Fibroblast of the aortic adventitia (primary cell): Measurements from ENCODE around the gene CALY. TPM values are rescaled to one million over a fixed set of nuclear protein-coding genes. Genes with fewer than 3 reads are reported as not detected.

Experiments
- DNase-seq: peaks from one replicate; pipeline ENCODE4 v3.0.0-alpha.2; 2010; ENCODE audit warnings: low read depth
- H3K4me3 ChIP-seq: 2 replicates; pipeline ENCODE4 v1.5.1; 2011; ENCODE audit warnings: low read depth, mild to moderate bottlenecking, control low read depth, low read length, moderate library complexity
- small RNA-seq: library from RNA; depleted of rRNA; stranded (forward); fragments of <200 nt; gene quantifications from one replicate; pipeline ENCODE3, GENCODE V24; 2012
- total RNA-seq: library from RNA; depleted of rRNA; stranded (reverse); fragments of >200 nt; gene quantifications from 2 replicates; pipeline ENCODE4 v1.2.3, GENCODE V29; 2012; ENCODE audit warnings: low replicate concordance
- TF ChIP-seq, protein P1 (sequence below): IDR thresholded peaks from 2 replicates; pipeline ENCODE4 v1.5.1; 2011; ENCODE audit warnings: mild to moderate bottlenecking, low read length, control low read depth, inconsistent platforms; ENCODE audit not compliant: insufficient read depth

The CALY gene
- total RNA-seq, 1 donor: not detected

DNA sequence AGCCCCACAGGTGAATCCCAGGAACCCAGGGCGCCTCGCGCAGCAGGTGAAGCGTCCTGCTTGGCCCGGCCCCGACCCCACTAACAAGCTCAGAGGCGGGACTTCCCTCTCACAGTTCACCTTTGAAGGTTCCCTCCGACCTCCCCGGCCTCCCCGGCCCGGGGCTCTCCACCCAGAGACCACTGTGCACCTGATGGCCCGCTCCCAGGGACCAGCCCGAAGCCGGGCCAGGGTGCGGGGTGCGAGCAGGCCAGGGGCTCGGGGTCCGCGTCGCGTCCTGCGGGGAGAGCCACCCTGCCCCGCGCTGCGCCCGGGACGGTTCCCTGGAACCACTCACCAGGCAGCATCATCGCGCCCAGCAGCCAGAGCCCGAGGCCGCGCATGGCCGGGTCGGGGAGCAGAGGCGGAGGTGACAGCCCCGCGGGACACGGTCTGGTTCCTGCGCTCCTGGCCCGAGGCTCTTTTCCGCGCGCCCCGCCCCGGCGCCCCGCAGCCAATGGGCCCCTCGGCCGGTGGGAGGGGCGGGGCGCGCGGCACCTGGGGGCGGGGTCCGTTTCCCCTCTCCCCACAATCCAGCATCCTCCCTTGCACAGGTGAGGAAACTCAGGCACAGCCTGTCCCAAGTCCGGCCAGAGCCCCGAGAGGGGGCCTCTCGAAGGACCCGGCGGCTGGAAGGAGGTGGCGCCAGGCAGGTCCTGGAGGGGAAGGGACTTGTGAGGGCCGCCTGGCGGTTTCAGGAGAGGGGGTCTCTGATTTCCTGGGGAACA lies 60.1 kb downstream of the CALY start, which contains the start of gene ADAM8:
Gene ADAM8 (minus strand): TSS at position 434 of the 767 bp plus-strand sequence. CDS start 51 bp downstream, at position 383.
- TF ChIP-seq, protein P1, sequence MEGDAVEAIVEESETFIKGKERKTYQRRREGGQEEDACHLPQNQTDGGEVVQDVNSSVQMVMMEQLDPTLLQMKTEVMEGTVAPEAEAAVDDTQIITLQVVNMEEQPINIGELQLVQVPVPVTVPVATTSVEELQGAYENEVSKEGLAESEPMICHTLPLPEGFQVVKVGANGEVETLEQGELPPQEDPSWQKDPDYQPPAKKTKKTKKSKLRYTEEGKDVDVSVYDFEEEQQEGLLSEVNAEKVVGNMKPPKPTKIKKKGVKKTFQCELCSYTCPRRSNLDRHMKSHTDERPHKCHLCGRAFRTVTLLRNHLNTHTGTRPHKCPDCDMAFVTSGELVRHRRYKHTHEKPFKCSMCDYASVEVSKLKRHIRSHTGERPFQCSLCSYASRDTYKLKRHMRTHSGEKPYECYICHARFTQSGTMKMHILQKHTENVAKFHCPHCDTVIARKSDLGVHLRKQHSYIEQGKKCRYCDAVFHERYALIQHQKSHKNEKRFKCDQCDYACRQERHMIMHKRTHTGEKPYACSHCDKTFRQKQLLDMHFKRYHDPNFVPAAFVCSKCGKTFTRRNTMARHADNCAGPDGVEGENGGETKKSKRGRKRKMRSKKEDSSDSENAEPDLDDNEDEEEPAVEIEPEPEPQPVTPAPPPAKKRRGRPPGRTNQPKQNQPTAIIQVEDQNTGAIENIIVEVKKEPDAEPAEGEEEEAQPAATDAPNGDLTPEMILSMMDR: no peak
- DNase-seq: no peak
- H3K4me3 ChIP-seq: no peak within 1 kb of the TSS

DNA sequence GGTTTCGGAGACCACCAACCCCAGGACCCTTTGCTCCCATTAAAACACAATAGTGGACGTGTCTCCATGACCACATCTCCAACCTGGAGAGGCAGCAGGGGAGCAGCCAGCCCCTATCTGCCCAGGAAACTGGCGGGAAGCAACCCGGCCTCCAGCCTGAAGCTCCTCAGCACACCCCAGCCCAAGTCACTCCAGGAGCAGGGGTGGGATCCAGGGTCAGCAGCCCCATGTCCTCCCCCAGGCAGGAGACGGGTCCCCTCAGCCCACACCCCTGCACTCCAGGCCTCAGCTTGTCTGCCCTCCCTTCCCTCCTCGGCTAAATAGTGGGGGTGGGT lies 60.6 kb downstream of the CALY start:
- no peak overlapping the region for H3K4me3 ChIP-seq
- no peak for DNase-seq
- TF ChIP-seq, protein P1: no peak

DNA sequence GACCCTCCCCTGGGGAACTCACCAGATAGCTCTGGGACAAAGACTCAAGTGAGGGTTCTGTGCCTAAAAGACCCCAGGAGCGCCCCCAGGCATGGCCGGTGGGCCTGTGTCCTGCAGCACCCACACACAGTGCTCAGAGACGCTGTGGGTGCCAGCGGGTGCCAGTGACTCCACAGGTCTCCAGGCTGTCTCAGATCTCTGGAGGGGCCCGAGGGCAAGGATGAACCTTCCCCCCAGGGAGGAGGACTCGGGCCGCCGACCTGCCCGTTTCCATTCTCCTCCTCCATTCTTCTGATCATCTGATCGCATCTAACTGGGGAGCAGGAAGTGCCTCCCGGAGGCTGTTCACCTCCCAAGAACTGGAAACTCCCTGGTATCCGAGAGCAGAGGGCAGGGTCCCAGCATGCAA lies 61.0 kb downstream of the CALY start:
- no peak for DNase-seq
- TF ChIP-seq, protein P1: no peak
- no peak overlapping the region for H3K4me3 ChIP-seq

DNA sequence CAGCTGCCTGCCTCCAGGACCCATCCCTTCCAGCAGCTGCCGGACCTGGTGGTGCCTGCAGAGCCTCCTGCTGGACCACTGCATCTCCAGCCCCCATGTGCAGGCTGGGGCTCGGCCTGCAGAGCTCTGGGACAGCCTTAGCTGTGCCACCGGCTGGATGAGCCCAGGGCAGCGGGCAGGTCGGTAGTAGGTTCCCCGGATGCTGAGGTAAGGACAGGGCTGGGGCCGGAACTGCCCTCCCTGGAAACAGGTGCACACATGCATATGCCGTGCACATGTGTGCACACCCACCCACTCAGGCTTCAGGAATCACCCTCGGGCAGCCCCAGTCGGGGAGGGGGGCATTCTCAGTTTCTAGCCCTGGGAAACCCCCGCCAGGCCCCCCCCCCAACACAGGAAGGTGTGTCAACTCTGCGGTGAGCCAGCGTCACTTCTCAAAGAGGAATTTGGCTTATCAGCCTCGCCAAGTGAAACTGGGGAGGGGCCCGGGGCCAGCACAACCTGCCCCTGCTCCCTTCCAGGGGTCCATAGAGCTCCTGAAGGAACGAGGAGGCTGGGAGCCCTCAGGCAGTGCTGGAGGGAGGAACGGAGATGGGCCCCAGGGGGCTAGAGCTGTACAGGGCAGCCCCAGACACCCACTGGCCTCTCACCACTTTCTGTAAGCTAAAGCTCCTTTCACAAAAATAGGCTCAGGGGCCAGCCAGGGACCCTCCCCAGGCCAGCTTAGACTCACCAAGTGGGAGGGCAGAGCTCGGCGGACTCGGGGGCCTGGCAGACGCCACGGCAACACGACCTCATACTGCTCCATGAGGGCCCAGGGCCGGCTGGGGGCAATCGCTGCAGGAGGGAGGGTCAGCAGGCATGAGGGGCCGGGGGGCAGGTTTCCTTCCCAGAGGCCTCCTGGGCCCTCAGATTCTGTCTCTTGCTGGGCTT lies 61.7 kb downstream of the CALY start:
- no peak for DNase-seq
- H3K4me3 ChIP-seq: no peak overlapping the region
- TF ChIP-seq, protein P1: no peak

Small RNAs within 50 kb of the gene (small RNA-seq; reads per million reads assigned to genes)
- gene AL360181.4 (not detected), gene BANF1P2 (not detected), gene MIR3944 (not detected)

Other genes with a start within 250 kb of the CALY start
- gene ADGRA1, start 249.0 kb downstream of the CALY start, total RNA-seq: not detected in 2 replicates
- gene KNDC1, start 176.7 kb downstream of the CALY start, total RNA-seq: under 0.01 and 0.41 TPM in 2 replicates
- gene UTF1, start 106.7 kb downstream of the CALY start, total RNA-seq: not detected in 2 replicates
- gene VENTX, start 99.0 kb downstream of the CALY start, total RNA-seq: not detected in 2 replicates
- gene ADAM8, start 60.0 kb downstream of the CALY start, total RNA-seq: 0.36 TPM in 1 of 2 replicates, not detected in the other
- gene TUBGCP2, start 28.0 kb downstream of the CALY start, total RNA-seq: 33.0 and 72.8 TPM in 2 replicates
- gene ZNF511, start 28.0 kb downstream of the CALY start, total RNA-seq: 1.7 and 22.1 TPM in 2 replicates
- gene PRAP1, start 10.5 kb upstream of the CALY start, total RNA-seq: not detected in 2 replicates
- 4.0 and 16.9 TPM in 2 replicates for gene FUOM, start 21.1 kb upstream of the CALY start, total RNA-seq
- gene ECHS1, start 36.5 kb upstream of the CALY start, total RNA-seq: 33.0 and 47.3 TPM in 2 replicates
- 4.9 and 5.4 TPM in 2 replicates for gene PAOX, start 42.4 kb upstream of the CALY start, total RNA-seq
- gene MTG1, start 57.3 kb upstream of the CALY start, total RNA-seq: 19.0 and 25.4 TPM in 2 replicates
- 0.18 and 0.82 TPM in 2 replicates for gene SPRN, start 87.7 kb upstream of the CALY start, total RNA-seq
- gene SCART1, start 117.0 kb upstream of the CALY start, total RNA-seq: 1.6 and 13.5 TPM in 2 replicates
- gene CYP2E1, start 190.5 kb upstream of the CALY start, total RNA-seq: 0.36 and 0.82 TPM in 2 replicates
- 0.09 TPM in 1 of 2 replicates, not detected in the other for gene SYCE1, start 228.7 kb upstream of the CALY start, total RNA-seq